MM.1S (cell line): Measurements from ENCODE around the gene ATIC.

Experiments used
- DNase-seq: peaks from one replicate; pipeline ENCODE4 v3.0.0-alpha.2; 2015
- H2AFZ ChIP-seq: fragments of 300-600 bp; sonication (generic); 2 replicates; pipeline ENCODE4 v1.6.0; 2016; ENCODE audit warnings: antibody characterized with exemption, low read length
- H3F3A ChIP-seq: fragments of 300-600 bp; sonication (generic); 2 replicates; pipeline ENCODE4 v1.6.1; 2016; ENCODE audit warnings: mild to moderate bottlenecking, antibody characterized with exemption, low read length, moderate library complexity, mixed read lengths; ENCODE audit not compliant: insufficient read depth
- H3K27ac ChIP-seq: fragments of 300-600 bp; sonication (generic); 2 replicates; pipeline ENCODE4 v1.5.1; 2016; ENCODE audit warnings: mild to moderate bottlenecking, low read length
- H3K27me3 ChIP-seq: fragments of 300-600 bp; sonication (generic); replicated peaks from 2 replicates; pipeline ENCODE4 v1.6.0; 2016; ENCODE audit warnings: low read length; ENCODE audit not compliant: insufficient read depth
- H3K36me3 ChIP-seq: fragments of 300-600 bp; sonication (generic); replicated peaks from 2 replicates; pipeline ENCODE4 v1.6.1; 2016; ENCODE audit warnings: mild to moderate bottlenecking, low read length, mixed read lengths; ENCODE audit not compliant: insufficient read depth
- H3K4me1 ChIP-seq: fragments of 300-600 bp; sonication (generic); 2 replicates; pipeline ENCODE4 v1.6.1; 2016; ENCODE audit warnings: low read length, mixed read lengths
- H3K4me2 ChIP-seq: fragments of 300-600 bp; sonication (generic); 2 replicates; pipeline ENCODE4 v1.6.0; 2016; ENCODE audit warnings: low read depth, low read length
- H3K4me3 ChIP-seq: fragments of 300-600 bp; sonication (generic); 2 replicates; pipeline ENCODE4 v1.5.1; 2016; ENCODE audit warnings: low read length, mixed read lengths
- H3K79me2 ChIP-seq: fragments of 300-600 bp; sonication (generic); 2 replicates; pipeline ENCODE4 v1.6.1; 2016; ENCODE audit warnings: mixed run types, low read length, mixed read lengths
- H3K9ac ChIP-seq: fragments of 300-600 bp; sonication (generic); 2 replicates; pipeline ENCODE4 v1.6.1; 2016; ENCODE audit warnings: low read length, mixed read lengths
- H3K9me2 ChIP-seq: fragments of 300-600 bp; sonication (generic); replicated peaks from 2 replicates; pipeline ENCODE4 v1.6.1; 2016; ENCODE audit warnings: mild to moderate bottlenecking, low read length, mixed read lengths; ENCODE audit not compliant: insufficient read depth
- H3K9me3 ChIP-seq: fragments of 300-600 bp; sonication (generic); replicated peaks from 2 replicates; pipeline ENCODE4 v1.6.1; 2016; ENCODE audit warnings: mild to moderate bottlenecking, low read length, mixed read lengths; ENCODE audit not compliant: insufficient read depth
- H4K20me1 ChIP-seq: fragments of 300-600 bp; sonication (generic); 2 replicates; pipeline ENCODE4 v1.6.1; 2016; ENCODE audit warnings: mild to moderate bottlenecking, low read length, moderate library complexity, mixed read lengths; ENCODE audit not compliant: insufficient read depth
- CTCF ChIP-seq: fragments of 300-600 bp; sonication (generic); IDR thresholded peaks from 2 replicates; pipeline ENCODE4 v1.5.1; 2016; ENCODE audit warnings: antibody characterized with exemption, low read length, mixed read lengths
- EZH2 ChIP-seq: fragments of 300-600 bp; sonication (generic); optimal IDR thresholded peaks from 2 replicates; pipeline ENCODE3; 2017; ENCODE audit warnings: low read depth, mild to moderate bottlenecking, antibody characterized with exemption, low read length, mixed read lengths
- EZH2phosphoT487 ChIP-seq: fragments of 300-600 bp; sonication (generic); IDR thresholded peaks from 2 replicates; pipeline ENCODE4 v1.6.1; 2018; ENCODE audit warnings: antibody characterized with exemption, low read length

Gene ATIC

GRCh38 chr2:215311625-215312396, at the start of gene ATIC:
TSS of gene ATIC (plus strand) at chr2:215312059. CDS start at chr2:215312143, 84 bp downstream.
- no peaks in the 10 kb centered on the region for H3K9me3 ChIP-seq
- TF ChIP-seq EZH2 (no peak), CTCF (no peak), EZH2phosphoT487 (no peak)
- no peaks in the 10 kb centered on the region for H3F3A ChIP-seq
- H3K79me2 ChIP-seq, result peaks cover 43% of the 10 kb centered on the region
- H3K4me2 ChIP-seq, result peak within 1 kb of the TSS; percentile 58
- H3K9ac ChIP-seq, result peak within 1 kb of the TSS; percentile 71
- H3K27me3 ChIP-seq, result no peaks in the 10 kb centered on the region
- H2AFZ ChIP-seq, result peak within 1 kb of the TSS; percentile 92
- peak; percentile 97 for DNase-seq
- peaks cover 5% of the 10 kb centered on the region for H3K4me1 ChIP-seq
- H3K9me2 ChIP-seq, result no peaks in the 10 kb centered on the region
- peak within 1 kb of the TSS; percentile 68 for H3K4me3 ChIP-seq
- H3K36me3 ChIP-seq, result no peaks in the 10 kb centered on the region
- no peaks in the 10 kb centered on the region for H4K20me1 ChIP-seq
- H3K27ac ChIP-seq, result peak within 1 kb of the TSS; percentile 63; the same call in 1 of the 2 replicates

- Histone ChIP-seq H3K9ac (no peak overlapping the region), H3K4me1 (no peaks in the 10 kb centered on the region), H2AFZ (no peak overlapping the region), H3K27ac (no peak overlapping the region), H4K20me1 (no peaks in the 10 kb centered on the region), H3K79me2 (no peaks in the 10 kb centered on the region), H3K4me2 (no peak overlapping the region), H3K27me3 (no peaks in the 10 kb centered on the region), H3K9me2 (no peaks in the 10 kb centered on the region), H3K4me3 (no peak overlapping the region), H3F3A (no peaks in the 10 kb centered on the region), H3K9me3 (no peaks in the 10 kb centered on the region), H3K36me3 (no peaks in the 10 kb centered on the region)
- TF ChIP-seq EZH2phosphoT487, result no peak
- no peak for TF ChIP-seq EZH2
- TF ChIP-seq CTCF, result no peak
- no peak for DNase-seq
Measured at GRCh38 chr2:215262303-215262702, 49.6 kb upstream of the ATIC start.

GRCh38 chr2:215262741-215263362, 49.0 kb upstream of the ATIC start:
- H3K27ac ChIP-seq, result no peak overlapping the region
- H3K79me2 ChIP-seq, result no peaks in the 10 kb centered on the region
- no peaks in the 10 kb centered on the region for H3K4me1 ChIP-seq
- no peaks in the 10 kb centered on the region for H3F3A ChIP-seq
- no peak overlapping the region for H3K9ac ChIP-seq
- H2AFZ ChIP-seq, result no peak overlapping the region
- no peaks in the 10 kb centered on the region for H3K27me3 ChIP-seq
- DNase-seq, result no peak
- no peak overlapping the region for H3K4me2 ChIP-seq
- no peaks in the 10 kb centered on the region for H4K20me1 ChIP-seq
- TF ChIP-seq EZH2, result no peak
- no peak for TF ChIP-seq EZH2phosphoT487
- no peak for TF ChIP-seq CTCF
- no peaks in the 10 kb centered on the region for H3K9me3 ChIP-seq
- H3K36me3 ChIP-seq, result no peaks in the 10 kb centered on the region
- H3K4me3 ChIP-seq, result no peak overlapping the region
- H3K9me2 ChIP-seq, result no peaks in the 10 kb centered on the region
